Right renal pelvis (tissue), 4 donors: Measurements from ENCODE around the gene ADRA1B. TPM values are rescaled to one million over a fixed set of nuclear protein-coding genes. Genes with fewer than 3 reads are reported as not detected.
A peak's percentile ranks its signal among the peaks of the same experiment; 100 is the strongest.

ENCODE experiments used
- DNase-seq, 4 donors: peaks; one replicate each; pipeline ENCODE4 v3.0.0-alpha.2; 2013; ENCODE audit warnings: low read depth in 4 of 4, low spot score in 3 of 4, missing footprints in 1 of 4
- polyA plus RNA-seq, 4 donors: library from polyadenylated mRNA; unstranded; fragments of 120-200 nt; gene quantifications; one replicate each; pipeline ENCODE4 v1.2.1, GENCODE V29; 2013; ENCODE audit not compliant: insufficient read length in 4 of 4

The ADRA1B gene
- polyA plus RNA-seq, 4 donors: 2.4 to 3.1 (median 3.0) TPM

GRCh38 chr5:159901308-159901707 lies 15.0 kb upstream of the ADRA1B start:
- no peak for DNase-seq

- no peak for DNase-seq
These were observed 14.5 kb upstream of the ADRA1B start for GRCh38 chr5:159901772-159902171.

GRCh38 chr5:159902444-159903121 lies 13.7 kb upstream of the ADRA1B start:
- DNase-seq: no peak

DNA sequence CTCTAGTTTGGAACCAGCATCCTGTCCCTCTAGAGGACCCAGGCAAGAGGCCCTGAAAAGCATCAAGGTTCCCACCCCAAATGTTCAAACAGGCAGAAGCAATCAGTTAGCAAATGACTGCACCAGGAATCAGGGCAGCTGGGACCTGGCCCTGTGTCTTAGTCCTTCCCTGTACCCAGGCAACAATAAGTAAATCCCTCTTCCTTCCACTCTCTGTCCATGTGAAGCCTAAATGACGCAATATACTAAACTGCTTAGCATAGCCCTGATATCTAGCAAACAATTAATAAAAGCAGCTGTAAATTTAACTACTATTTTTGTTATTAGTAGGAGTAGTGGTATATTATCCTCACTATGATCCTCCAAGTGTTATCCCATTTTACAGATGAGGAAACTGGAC lies 13.2 kb upstream of the ADRA1B start:
- DNase-seq: no peak

- no peak for DNase-seq
These were observed 11.4 kb upstream of the ADRA1B start for GRCh38 chr5:159904874-159905273.

DNA sequence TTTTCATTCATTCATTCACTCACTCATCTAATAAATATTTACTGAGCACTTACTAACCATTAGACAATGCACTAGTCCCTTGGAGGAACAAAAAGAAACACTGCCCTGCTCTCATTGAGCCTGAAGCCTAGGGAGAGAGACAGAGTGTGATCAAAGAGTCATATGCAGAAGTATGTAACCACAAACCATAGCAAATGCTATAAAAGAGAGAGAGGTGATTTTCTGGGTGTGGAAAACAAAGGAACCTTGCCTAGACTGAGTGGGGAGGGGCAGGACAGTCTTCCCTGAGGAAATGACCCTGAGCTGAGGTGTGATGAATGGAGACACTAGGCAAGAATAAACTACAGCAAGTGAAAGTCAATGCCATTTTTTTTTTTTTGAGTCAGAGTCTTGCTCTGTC lies 10.8 kb upstream of the ADRA1B start:
- DNase-seq: no peak

- no peak for DNase-seq
These were observed 9.8 kb upstream of the ADRA1B start for GRCh38 chr5:159906463-159906862.

- no peak for DNase-seq
These were observed 9.3 kb upstream of the ADRA1B start for GRCh38 chr5:159906943-159907342.

- DNase-seq: no peak
These were observed 8.3 kb upstream of the ADRA1B start for GRCh38 chr5:159907689-159908590.

GRCh38 chr5:159908591-159908940 lies 7.7 kb upstream of the ADRA1B start:
- DNase-seq: no peak

- no peak for DNase-seq
These were observed 7.2 kb upstream of the ADRA1B start for GRCh38 chr5:159909126-159909525.

GRCh38 chr5:159910207-159910842 lies 6.0 kb upstream of the ADRA1B start:
- no peak for DNase-seq

DNA sequence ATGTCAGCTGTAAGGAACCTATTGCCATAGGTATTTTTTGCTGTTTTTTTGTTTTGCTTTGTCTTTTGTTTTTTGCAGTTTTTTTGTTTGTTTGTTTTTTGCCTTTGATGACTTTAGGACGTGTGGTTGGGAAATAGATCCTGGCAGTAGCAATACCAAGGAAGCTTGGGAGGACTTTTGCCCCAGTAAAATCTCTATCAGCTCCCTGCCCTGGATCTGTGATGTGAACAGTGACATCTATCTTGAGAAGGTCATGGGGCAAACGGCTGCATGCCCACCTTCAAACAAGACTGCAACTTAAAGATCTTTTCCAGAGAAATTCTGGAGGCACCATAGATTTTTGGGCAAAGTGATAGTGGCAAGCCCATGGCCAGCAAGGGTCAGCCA lies 5.4 kb upstream of the ADRA1B start:
- DNase-seq: no peak

GRCh38 chr5:159911349-159911748 lies 4.9 kb upstream of the ADRA1B start:
- peak in 3 of 4 donors; percentile 62 to 74 (median 70) for DNase-seq

DNA sequence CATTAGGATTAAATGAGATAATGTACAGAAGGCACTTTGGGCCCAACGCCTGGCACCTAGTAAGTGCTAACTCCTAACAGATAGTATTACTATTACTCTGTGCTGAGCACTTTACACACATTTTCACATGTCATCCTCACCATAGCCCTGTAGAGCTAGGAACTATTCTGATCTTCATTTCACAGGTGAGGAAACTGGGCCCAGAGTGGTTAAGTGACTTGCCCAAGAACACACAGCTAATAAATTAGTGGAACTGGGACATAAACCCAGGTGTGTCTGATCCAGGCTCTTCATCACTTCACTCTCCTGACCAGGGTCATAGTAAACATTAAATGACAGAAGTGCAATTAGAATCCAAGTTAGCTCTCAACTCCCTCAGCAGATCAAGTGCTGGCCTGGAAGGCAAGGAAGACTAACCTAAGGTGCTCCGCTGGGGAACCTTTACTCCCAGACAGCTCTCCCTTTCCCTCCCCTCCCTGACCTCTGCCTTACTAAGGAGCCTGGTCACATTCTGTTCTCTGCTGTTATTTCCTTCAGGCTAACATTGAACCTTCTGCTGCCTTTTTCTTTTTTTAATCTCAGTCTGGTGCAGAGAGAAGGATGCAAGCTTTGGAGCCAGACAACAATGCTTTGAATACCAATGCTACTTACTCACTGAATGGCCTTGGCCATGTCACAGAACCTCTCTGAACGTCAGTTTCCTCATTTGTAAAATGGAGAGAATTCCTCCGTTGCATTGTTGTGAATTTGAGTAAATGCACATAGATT lies 4.1 kb upstream of the ADRA1B start:
- DNase-seq: no peak

- no peak for DNase-seq
These were observed 3.2 kb upstream of the ADRA1B start for GRCh38 chr5:159913048-159913447.

DNA sequence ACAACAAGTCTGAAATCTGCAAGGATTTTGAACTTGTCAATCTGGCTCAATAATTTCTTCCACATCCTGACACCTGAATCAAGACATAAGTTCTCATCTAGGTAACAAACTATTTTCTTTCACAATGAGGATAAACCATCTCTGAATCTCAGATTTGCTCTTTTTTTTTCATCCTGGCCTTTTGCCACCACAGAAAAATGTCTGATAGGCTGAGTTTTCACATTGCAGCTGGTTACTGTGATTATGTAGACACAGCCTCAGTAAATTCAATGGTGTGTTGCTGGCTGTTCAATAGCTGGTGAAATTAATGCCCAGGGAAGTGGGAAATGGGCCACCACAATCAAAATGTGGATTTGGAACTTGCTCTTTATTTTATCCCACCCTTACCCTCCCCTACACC lies 2.8 kb upstream of the ADRA1B start:
- DNase-seq: no peak

- DNase-seq: no peak
These were observed 819 bp downstream of the ADRA1B start for GRCh38 chr5:159916841-159917761.

DNA sequence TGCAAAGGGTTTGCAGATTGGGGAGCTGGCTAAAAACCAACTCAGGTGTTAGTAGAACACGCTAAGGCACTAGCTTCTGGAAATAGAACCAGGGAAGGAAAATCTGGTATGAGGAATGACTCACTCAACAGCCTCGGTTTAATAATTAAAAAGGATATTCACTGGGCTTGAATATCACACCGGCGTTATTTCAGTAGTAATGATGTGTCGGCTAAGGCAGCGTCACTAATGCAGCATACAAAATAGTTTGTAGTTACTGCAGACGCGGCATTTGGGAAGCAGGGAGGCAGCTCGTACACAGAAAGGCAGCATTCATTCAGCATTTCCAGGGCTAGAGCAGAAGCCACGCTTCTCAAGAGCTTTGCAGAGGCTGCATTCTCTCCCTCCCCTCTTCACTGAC lies 1.7 kb downstream of the ADRA1B start:
- DNase-seq: no peak

DNA sequence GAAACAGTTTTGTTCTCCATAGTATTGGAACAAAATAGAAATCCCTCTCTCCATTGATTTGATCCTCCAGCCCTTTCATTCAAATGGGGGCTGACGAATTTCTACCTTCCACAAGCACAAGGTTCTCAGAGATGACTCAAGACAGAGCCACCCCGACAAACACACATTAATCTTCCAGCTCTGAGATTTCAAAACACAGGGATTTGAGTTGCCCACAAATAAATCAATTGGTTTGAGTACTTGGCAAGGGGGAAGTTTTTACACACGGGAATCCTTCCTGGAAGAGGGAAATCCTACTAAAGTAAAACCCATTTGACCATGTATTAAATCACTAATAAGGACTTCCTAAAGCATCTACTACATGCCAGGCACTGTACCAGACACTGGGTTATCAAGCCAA lies 5.4 kb downstream of the ADRA1B start:
- DNase-seq: no peak
